OCI-LY7 (cell line): ENCODE data around the gene LPP. TPM values are rescaled to one million over a fixed set of nuclear protein-coding genes. Genes with fewer than 3 reads are reported as not detected.

ENCODE experiments used
- BruUV-seq: library from RNA; stranded (reverse); fragments of 400-500 nt; replicated peaks from 2 replicates; lab custom pipeline; 2021; lab: Mats Ljungman, UMichigan
- CTCF ChIA-PET: fragments of 300-600 bp; sonication (Branson Sonifier 250); formaldehyde crosslinking; loops from one replicate; lab custom pipeline; 2022; ENCODE audit warnings: antibody characterized with exemption; ENCODE audit not compliant: unreplicated experiment; lab: Charles Lee
- POLR2A ChIA-PET: fragments of 300-600 bp; sonication (Branson Sonifier 250); formaldehyde crosslinking; loops from one replicate; lab custom pipeline; 2022; ENCODE audit warnings: antibody characterized with exemption; lab: Charles Lee
- DNase-seq: peaks from one replicate; pipeline ENCODE4 v3.0.0-alpha.2; 2015; ENCODE audit warnings: low spot score
- H2AFZ ChIP-seq: fragments of 200-600 bp; sonication (generic), shearing (Covaris generic); 2 replicates; pipeline ENCODE4 v1.6.1; 2014; ENCODE audit warnings: mild to moderate bottlenecking, antibody characterized with exemption, low read length, moderate library complexity
- H3K27ac ChIP-seq: fragments of 200-600 bp; sonication (generic); 2 replicates; pipeline ENCODE4 v1.5.1; 2014; ENCODE audit warnings: mixed run types, low read depth, mild to moderate bottlenecking, moderate library complexity, low read length, inconsistent platforms; ENCODE audit not compliant: poor library complexity, severe bottlenecking
- H3K36me3 ChIP-seq: fragments of 200-600 bp; sonication (generic); 2 replicates; pipeline ENCODE4 v1.6.1; 2014; ENCODE audit warnings: mild to moderate bottlenecking, antibody characterized with exemption, low read length, moderate library complexity, mixed read lengths; ENCODE audit not compliant: insufficient read depth
- H3K4me1 ChIP-seq: fragments of 200-600 bp; sonication (generic); 2 replicates; pipeline ENCODE4 v1.5.1; 2014; ENCODE audit warnings: mild to moderate bottlenecking, low read length; ENCODE audit not compliant: insufficient read depth, poor library complexity, severe bottlenecking
- H3K4me2 ChIP-seq: fragments of 200-600 bp; sonication (generic); 2 replicates; pipeline ENCODE4 v1.6.1; 2014; ENCODE audit warnings: mild to moderate bottlenecking, low read length
- H3K4me3 ChIP-seq: fragments of 200-600 bp; sonication (generic); 2 replicates; pipeline ENCODE4 v1.5.1; 2014; ENCODE audit warnings: mild to moderate bottlenecking, low read depth, low read length; ENCODE audit not compliant: poor library complexity, severe bottlenecking
- H3K79me2 ChIP-seq: fragments of 200-600 bp; sonication (generic); 2 replicates; pipeline ENCODE4 v1.6.1; 2016; ENCODE audit warnings: low read depth, mild to moderate bottlenecking, low read length, moderate library complexity, mixed read lengths; ENCODE audit not compliant: insufficient read depth
- H3K9me2 ChIP-seq: fragments of 200-600 bp; sonication (generic); 2 replicates; pipeline ENCODE4 v1.6.1; 2016; ENCODE audit warnings: mild to moderate bottlenecking, low read length, mixed read lengths; ENCODE audit not compliant: insufficient read depth
- H3K9me3 ChIP-seq: fragments of 200-600 bp; sonication (generic); 2 replicates; pipeline ENCODE4 v1.6.1; 2014; ENCODE audit warnings: mild to moderate bottlenecking, mixed run types, low read length, mixed read lengths
- H4K20me1 ChIP-seq: fragments of 200-600 bp; sonication (generic); 2 replicates; pipeline ENCODE4 v1.6.1; 2014; ENCODE audit warnings: mild to moderate bottlenecking, antibody characterized with exemption, low read length, moderate library complexity, mixed read lengths; ENCODE audit not compliant: insufficient read depth
- CTCF ChIP-seq: fragments of 200-600 bp; sonication (generic); conservative IDR thresholded peaks from 2 replicates; pipeline ENCODE4 v1.5.1; 2014; ENCODE audit warnings: mild to moderate bottlenecking, antibody characterized with exemption, low read length, moderate library complexity, mixed read lengths
- EZH2phosphoT487 ChIP-seq: fragments of 200-600 bp; sonication (generic); IDR thresholded peaks from 2 replicates; pipeline ENCODE4 v1.6.1; 2018; ENCODE audit warnings: low read depth, borderline replicate concordance, mild to moderate bottlenecking, mixed run types, antibody characterized with exemption, low read length, moderate library complexity, mixed read lengths
- intact Hi-C: fragments of 100-400 bp; cut with micrococcal nuclease; formaldehyde crosslinking; loops from one replicate; pipeline ENCODE4 v1.10.0; 2022; ENCODE audit not compliant: unreplicated experiment
- total RNA-seq, 2 experiments: library from RNA; depleted of rRNA in 1 of 2; stranded (reverse); fragments of >200 nt in 1 of 2; shearing (Covaris generic) in 1 of 2; gene quantifications; 2 replicates each; pipeline ENCODE4 v1.2.3, GENCODE V29; 2014 to 2022

Gene LPP
- total RNA-seq, 2 experiments from 2014 or later, result 10.9 to 119 TPM

DNA sequence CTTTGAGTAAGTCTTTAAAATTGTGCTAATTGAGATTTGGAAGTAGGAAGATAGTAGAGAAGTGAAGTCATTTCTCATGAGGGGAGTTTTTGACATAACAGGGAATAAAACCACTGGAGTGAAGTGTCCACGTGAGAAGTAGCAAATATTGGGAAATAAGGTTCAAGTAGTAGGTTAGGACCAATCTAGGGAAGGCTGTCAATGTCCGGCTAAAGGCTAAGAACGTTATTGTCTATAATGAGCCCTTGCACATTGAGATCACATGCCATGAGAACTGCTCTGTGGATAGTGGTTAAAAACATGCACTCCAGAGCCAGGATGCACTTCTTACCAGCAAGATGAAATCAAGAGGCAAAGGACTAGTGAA, 557.9 kb downstream of the LPP start:
- no peak for TF ChIP-seq CTCF
- no peak for TF ChIP-seq EZH2phosphoT487
- intact Hi-C loops, result no loop called here
- ChIA-PET CTCF (no interaction called here), POLR2A (no interaction called here)
- no peak for DNase-seq
- no peaks in the 10 kb centered on the region for H3K4me1 ChIP-seq
- no peaks in the 10 kb centered on the region for H3K9me3 ChIP-seq
- no peak overlapping the region for H2AFZ ChIP-seq
- no TSS peak for BruUV-seq
- no peak overlapping the region for H3K4me3 ChIP-seq
- H3K4me2 ChIP-seq, result no peak overlapping the region
- H3K27ac ChIP-seq, result no peak overlapping the region
- H4K20me1 ChIP-seq, result no peaks in the 10 kb centered on the region
- H3K36me3 ChIP-seq, result no peaks in the 10 kb centered on the region
- no peaks in the 10 kb centered on the region for H3K9me2 ChIP-seq
- no peaks in the 10 kb centered on the region for H3K79me2 ChIP-seq

DNA sequence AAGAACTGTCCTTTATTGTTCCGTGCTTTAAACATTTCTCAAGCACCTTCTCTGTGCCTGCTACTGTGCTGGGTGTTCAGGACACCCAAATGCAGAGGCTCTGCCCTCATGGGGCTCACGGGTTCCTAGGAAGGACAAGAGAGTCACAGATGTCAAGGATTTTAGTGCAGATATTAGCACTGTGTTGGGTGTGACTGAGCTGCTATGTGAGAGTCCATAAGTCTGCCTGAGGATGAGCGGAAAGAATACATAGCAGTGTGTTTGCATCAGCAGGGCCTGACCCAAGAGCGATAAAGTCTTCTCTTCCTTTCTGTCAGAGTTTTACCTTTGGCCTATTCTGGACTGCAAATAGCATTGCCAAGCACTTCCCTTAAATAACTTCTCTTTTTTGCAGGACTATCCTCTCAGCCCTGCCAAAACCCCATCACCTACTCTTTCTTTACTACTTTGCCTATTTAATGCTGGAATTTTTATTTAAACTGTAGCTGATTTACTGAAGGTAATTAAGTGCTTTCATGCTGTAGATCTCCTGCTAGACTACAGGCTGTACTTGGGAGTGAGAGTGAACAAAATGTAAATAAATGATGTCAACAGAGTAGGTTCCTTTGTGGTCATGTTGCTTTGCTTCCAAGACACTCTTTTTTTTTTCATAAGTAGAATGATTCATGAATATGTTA, 558.4 kb downstream of the LPP start:
- DNase-seq, result no peak
- H3K9me3 ChIP-seq, result no peaks in the 10 kb centered on the region

More for the DNA sequence above, 558.4 kb downstream of the LPP start:
- Histone ChIP-seq H3K4me2 (no peak overlapping the region), H2AFZ (no peak overlapping the region), H3K4me1 (no peaks in the 10 kb centered on the region), H3K9me2 (no peaks in the 10 kb centered on the region), H3K79me2 (no peaks in the 10 kb centered on the region), H3K36me3 (no peaks in the 10 kb centered on the region), H3K4me3 (no peak overlapping the region), H4K20me1 (no peaks in the 10 kb centered on the region), H3K27ac (no peak overlapping the region)
- TF ChIP-seq CTCF (no peak), EZH2phosphoT487 (no peak)
- POLR2A ChIA-PET, result interaction anchor here (0.5 kb wide), 1 partner anchor 41 kb away, joined by 3 read pairs; no protein-coding TSS in a partner anchor
- CTCF ChIA-PET, result no interaction called here
- no TSS peak for BruUV-seq
- intact Hi-C loops, result no loop called here
